Peyer's patch (tissue), 4 donors: Measurements from ENCODE around the gene CCDC57. TPM values are rescaled to one million over a fixed set of nuclear protein-coding genes. Genes with fewer than 3 reads are reported as not detected.
A peak's percentile ranks its signal among the peaks of the same experiment; 100 is the strongest.
"Not testable (repeated sequence)": the region's sequence is repeated elsewhere in the genome, so short reads cannot be mapped to it uniquely, and the experiment has no call there.

Experiments
- DNase-seq, 3 donors: peaks; one replicate each; pipeline ENCODE4 v3.0.0-alpha.2; 2017 to 2019
- H3K27ac ChIP-seq, 4 donors: fragments of 200-600 bp; sonication (generic); one replicate each; pipeline ENCODE4 v1.5.1; 2016 to 2019
- H3K27me3 ChIP-seq, 2 donors: fragments of 200-600 bp; sonication (generic); one replicate each; pipeline ENCODE4 v1.5.1; 2019
- H3K36me3 ChIP-seq, 3 donors: fragments of 200-600 bp; sonication (generic); one replicate each; pipeline ENCODE4 v1.5.1; 2016 to 2019
- H3K4me1 ChIP-seq, 4 donors: fragments of 200-600 bp; sonication (generic); one replicate each; pipeline ENCODE4 v1.5.1; 2016 to 2019
- H3K4me3 ChIP-seq, 4 donors: fragments of 200-600 bp; sonication (generic); 1 replicate in 3 of 4; 2 replicates in 1 of 4; pipeline ENCODE4 v1.5.1; 2016 to 2019; ENCODE audit warnings: mild to moderate bottlenecking in 1 of 4
- H3K9me3 ChIP-seq, 4 donors: fragments of 200-600 bp; sonication (generic); one replicate each; pipeline ENCODE4 v1.5.1; 2016 to 2019; ENCODE audit warnings: mild to moderate bottlenecking in 1 of 4
- POLR2A ChIP-seq, 2 donors: fragments of 450-650 bp; IDR thresholded peaks; one replicate each; pipeline ENCODE4 v1.5.1; 2017; ENCODE audit warnings: antibody characterized with exemption in 2 of 2, mild to moderate bottlenecking in 2 of 2, moderate library complexity in 2 of 2
- total RNA-seq, 4 donors: library from RNA; depleted of rRNA; stranded (reverse); fragments of >200 nt; gene quantifications; one replicate each; pipeline ENCODE4 v1.1.0, GENCODE V29; 2016
- TF ChIP-seq, protein P1 (sequence below), 6 experiments: fragments of 450-650 bp in 4 of 6; fragments of 200-600 bp in 2 of 6; sonication (generic) in 1 of 6; IDR thresholded peaks; one replicate each; pipeline ENCODE4 v1.5.1; 2017 to 2019; ENCODE audit warnings: antibody characterized with exemption in 6 of 6, mild to moderate bottlenecking in 3 of 6, moderate library complexity in 1 of 6

Gene CCDC57
- total RNA-seq, 4 donors from 2014 or later: 28.2 to 144 (median 79.8) TPM

DNA sequence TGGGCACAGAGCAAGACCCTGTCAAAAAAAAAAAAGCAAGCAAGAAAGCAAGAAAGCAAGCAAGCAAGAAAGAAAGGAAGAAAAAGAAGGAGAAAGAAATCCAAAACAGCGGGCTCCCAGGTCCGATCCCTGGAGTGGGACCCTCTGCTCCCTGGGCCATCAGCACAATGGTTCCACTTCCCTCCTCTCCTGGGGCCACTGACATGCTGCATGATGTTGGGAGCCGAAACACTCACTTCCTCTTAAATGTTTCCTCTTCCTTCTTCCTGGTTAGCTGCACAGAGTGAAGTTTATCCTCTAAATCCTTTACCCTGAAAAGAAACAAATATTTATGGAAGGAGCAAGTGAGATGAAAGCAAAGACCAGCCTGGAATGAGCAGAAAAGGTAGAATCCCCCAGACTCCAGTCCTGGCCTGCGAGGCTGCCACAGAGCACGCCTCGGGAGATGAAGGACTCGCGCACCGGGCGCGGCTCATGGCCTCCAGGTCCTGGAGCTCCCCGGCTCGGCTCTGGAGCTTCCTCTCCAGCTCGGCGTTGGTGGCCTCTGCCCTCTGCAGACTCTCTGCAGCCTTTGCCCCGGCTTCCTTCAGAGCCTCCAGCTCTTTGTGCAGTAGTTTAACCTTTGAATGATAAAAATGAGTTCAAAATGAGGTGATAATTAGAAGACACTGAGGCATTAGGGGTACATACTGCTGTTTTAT is 19.0 kb downstream of the CCDC57 start:
- DNase-seq: peak in 2 of 3 donors; percentile 81 to 86
- peaks cover 0 to 8% (median 0%) of the 10 kb centered on the region in 3 donors for H3K36me3 ChIP-seq
- H3K27ac ChIP-seq: peak overlapping the region in 3 of 4 donors; percentile 30 to 76 (median 75)
- TF ChIP-seq, protein P1, sequence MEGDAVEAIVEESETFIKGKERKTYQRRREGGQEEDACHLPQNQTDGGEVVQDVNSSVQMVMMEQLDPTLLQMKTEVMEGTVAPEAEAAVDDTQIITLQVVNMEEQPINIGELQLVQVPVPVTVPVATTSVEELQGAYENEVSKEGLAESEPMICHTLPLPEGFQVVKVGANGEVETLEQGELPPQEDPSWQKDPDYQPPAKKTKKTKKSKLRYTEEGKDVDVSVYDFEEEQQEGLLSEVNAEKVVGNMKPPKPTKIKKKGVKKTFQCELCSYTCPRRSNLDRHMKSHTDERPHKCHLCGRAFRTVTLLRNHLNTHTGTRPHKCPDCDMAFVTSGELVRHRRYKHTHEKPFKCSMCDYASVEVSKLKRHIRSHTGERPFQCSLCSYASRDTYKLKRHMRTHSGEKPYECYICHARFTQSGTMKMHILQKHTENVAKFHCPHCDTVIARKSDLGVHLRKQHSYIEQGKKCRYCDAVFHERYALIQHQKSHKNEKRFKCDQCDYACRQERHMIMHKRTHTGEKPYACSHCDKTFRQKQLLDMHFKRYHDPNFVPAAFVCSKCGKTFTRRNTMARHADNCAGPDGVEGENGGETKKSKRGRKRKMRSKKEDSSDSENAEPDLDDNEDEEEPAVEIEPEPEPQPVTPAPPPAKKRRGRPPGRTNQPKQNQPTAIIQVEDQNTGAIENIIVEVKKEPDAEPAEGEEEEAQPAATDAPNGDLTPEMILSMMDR (IDR thresholded peaks at IDR 0.05): no peak
- TF ChIP-seq POLR2A (IDR thresholded peaks at IDR 0.05): peak; percentile 8 to 20
- H3K4me1 ChIP-seq: peaks cover 0 to 7% (median 0%) of the 10 kb centered on the region in 4 donors
- no peaks in the 10 kb centered on the region for H3K27me3 ChIP-seq
- H3K9me3 ChIP-seq: no peaks in the 10 kb centered on the region
- H3K4me3 ChIP-seq: peak overlapping the region in 2 of 4 donors; percentile 5 to 18

DNA sequence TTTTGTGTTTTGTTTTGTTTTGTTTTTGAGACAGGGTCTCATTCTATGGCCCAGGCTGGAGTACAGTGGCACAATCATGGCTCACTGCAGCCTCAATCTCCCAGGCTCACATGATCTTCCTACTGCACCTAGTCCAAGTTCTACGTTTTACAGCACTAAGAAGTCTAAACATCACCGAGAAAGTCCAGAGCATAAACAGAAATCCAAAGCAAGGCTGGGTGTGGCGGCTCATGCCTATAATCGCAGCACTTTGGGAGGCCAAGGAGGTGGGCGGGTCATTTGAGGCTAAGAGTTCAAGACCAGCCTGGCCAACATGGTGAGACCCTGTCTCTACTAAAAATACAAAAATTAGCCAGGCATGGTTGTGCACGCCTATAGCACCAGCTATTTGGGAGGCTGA is 19.6 kb downstream of the CCDC57 start:
- H3K27ac ChIP-seq: peak overlapping the region in 3 of 4 donors; percentile 30 to 76 (median 75)
- not testable (repeated sequence) for H3K36me3 ChIP-seq, H3K4me3 ChIP-seq, H3K4me1 ChIP-seq, H3K27me3 ChIP-seq, DNase-seq, H3K9me3 ChIP-seq

DNA sequence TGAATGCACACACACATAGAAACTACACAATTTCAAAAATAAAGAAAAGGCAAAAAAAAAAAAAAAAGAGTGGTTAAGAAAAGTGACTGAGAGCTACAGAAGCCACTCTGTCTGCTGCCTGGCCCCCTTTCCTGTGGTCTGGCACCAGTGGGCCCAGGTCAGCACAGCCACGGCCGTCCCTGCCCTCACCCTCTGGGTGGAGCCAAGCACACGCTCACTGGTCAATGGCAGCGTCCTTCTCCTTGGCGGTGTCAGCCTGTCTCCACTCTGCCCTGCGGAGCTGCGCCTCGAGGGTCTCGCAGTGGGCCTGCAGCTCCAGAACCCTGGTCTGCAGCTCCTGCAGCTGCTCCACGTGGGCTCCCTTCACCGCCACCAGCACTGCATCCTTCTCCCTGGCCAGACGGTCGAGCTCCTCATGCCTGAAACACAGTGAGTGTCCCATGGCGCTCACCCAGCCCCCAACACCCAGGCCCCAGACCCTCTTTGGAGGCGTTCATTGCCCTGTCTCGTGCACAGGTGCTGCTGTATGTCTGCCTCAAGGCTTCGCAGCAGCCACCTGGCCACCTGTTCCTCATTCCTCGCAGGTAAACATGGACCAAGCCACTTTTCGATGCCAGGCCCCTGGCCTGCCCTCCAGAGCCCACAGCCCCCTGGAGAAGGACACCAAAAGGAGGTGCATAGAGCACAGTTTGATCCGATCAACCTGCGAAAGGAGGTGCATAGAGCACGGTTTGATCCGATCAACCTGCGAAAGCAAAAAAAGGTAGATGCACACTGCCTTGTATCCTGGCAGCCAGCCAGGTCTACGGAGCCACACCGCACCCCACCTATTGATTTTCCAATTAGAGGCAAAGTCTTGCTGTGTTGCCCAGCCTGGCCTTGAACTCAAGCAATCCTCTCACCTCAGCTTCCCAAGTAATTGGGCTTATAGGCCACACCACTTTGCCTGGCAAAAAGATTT is 24.4 kb downstream of the CCDC57 start:
- no peaks in the 10 kb centered on the region for H3K27me3 ChIP-seq
- peaks cover 0 to 25% (median 0%) of the 10 kb centered on the region in 3 donors for H3K36me3 ChIP-seq
- peaks cover 0 to 5% (median 0%) of the 10 kb centered on the region in 4 donors for H3K4me1 ChIP-seq
- TF ChIP-seq, protein P1 (IDR thresholded peaks at IDR 0.05): no peak
- no peak for TF ChIP-seq POLR2A (IDR thresholded peaks at IDR 0.05)
- no peaks in the 10 kb centered on the region for H3K9me3 ChIP-seq
- no peak overlapping the region for H3K4me3 ChIP-seq
- no peak for DNase-seq
- no peak overlapping the region for H3K27ac ChIP-seq

DNA sequence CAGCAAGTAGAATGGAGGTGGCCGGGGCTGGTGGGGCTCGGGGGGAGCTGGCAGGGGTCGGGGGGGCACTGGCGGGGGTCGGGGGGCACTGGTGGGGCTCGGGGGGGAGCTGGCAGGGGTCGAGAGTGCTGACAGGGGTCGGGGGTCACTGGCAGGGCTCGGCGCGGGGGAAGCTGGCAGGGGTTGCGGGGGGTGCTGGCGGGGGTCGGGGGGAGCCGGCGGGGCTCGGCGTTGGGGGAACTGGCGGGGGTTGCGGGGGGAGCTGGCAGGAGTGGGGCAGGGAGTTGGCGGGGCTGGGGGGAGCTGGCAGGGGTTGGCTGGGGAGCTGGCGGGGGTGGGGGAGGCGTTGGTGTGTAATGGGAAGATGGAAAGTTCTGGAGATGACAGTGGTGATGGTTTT is 25.1 kb downstream of the CCDC57 start:
- Histone ChIP-seq H3K27ac (no peak overlapping the region), H3K36me3 (peaks cover 0 to 30% (median 0%) of the 10 kb centered on the region in 3 donors), H3K9me3 (no peaks in the 10 kb centered on the region), H3K4me1 (no peaks in the 10 kb centered on the region), H3K4me3 (no peak overlapping the region), H3K27me3 (no peaks in the 10 kb centered on the region)
- DNase-seq: no peak
- TF ChIP-seq, protein P1 (IDR thresholded peaks at IDR 0.05): no peak
- no peak for TF ChIP-seq POLR2A (IDR thresholded peaks at IDR 0.05)

DNA sequence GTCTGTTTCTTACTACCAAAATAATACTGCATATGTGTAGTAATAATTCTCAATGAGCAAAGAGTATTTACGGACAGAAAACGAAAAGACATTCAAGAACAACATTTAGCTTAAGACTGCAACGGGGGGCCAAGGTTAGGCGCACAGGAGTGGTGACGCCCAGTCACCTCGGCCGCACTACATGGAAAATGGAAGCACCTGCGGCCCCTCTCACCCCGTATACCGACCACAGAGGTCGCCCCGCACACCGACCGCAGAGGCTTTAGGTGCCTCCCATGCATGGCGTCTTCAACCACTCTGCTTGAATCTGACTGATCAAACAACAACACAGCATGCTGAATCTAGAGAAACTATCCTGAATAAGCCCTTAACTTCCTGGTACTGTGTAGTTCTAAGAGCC is 26.4 kb downstream of the CCDC57 start:
- no peak for DNase-seq
- Histone ChIP-seq H3K27ac (no peak overlapping the region), H3K9me3 (no peaks in the 10 kb centered on the region), H3K36me3 (peaks cover 0 to 33% (median 0%) of the 10 kb centered on the region in 3 donors), H3K4me1 (no peaks in the 10 kb centered on the region), H3K4me3 (no peak overlapping the region), H3K27me3 (no peaks in the 10 kb centered on the region)
- TF ChIP-seq, protein P1 (IDR thresholded peaks at IDR 0.05): no peak
- TF ChIP-seq POLR2A (IDR thresholded peaks at IDR 0.05): no peak

DNA sequence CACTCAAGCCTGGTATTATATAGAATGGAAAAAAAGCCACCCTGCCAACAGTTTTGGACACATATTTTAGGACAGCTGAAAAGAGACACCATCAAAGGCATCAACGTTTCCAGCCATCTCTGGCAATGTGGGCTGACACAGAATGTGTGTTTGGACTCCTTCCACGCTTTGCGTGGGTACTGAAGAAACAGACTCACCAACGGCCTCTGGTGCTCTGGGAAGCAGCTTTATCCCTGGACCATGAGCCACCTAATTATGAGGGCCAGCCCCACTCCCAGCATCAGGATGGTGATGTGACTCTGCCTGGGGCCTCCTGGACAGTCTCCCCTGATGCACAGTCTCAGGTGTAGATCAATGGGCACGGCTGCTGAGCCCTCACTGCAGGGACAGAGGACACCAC is 27.9 kb downstream of the CCDC57 start:
- Histone ChIP-seq H3K36me3 (peaks cover 0 to 38% (median 0%) of the 10 kb centered on the region in 3 donors), H3K9me3 (no peaks in the 10 kb centered on the region)
- TF ChIP-seq, protein P1 (IDR thresholded peaks at IDR 0.05): no peak

More for the DNA sequence above, 27.9 kb downstream of the CCDC57 start:
- no peak overlapping the region for H3K27ac ChIP-seq
- no peaks in the 10 kb centered on the region for H3K4me1 ChIP-seq
- no peak for DNase-seq
- H3K27me3 ChIP-seq: no peaks in the 10 kb centered on the region
- no peak overlapping the region for H3K4me3 ChIP-seq
